GM19463 (cell line): ENCODE data around the gene PGBD1.
"Not testable (repeated sequence)": the region's sequence is repeated elsewhere in the genome, so short reads cannot be mapped to it uniquely, and the experiment has no call there.

Source experiments
- ATAC-seq: cut with Tn5 transposase; IDR thresholded peaks from one replicate; pipeline ENCODE4 v1.9.1; 2021; ENCODE audit warnings: mild to moderate bottlenecking, moderate library complexity; ENCODE audit not compliant: unreplicated experiment

The PGBD1 gene

GRCh38 chr6:28269492-28269891, 11.9 kb upstream of the PGBD1 start:
- no peak for ATAC-seq

DNA sequence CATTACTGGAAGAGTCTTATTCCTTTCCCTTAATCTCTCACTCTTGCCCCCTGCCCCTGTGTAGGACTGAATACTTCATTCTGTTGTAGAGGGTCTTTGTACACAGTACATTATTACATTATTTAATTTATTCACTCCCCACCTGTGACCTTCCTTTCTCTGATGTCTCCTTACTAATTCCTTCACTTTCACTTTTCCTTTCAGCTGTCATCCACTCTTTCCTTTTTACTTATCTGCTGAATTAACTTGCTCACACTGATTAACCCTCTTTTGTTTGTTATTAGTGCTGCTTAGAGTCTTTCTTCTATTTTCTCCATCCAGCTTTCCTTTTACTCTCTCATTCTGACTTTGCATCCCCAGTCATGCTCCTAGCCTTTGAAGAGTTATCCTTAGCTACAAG, 6.5 kb upstream of the PGBD1 start:
- no peak for ATAC-seq

DNA sequence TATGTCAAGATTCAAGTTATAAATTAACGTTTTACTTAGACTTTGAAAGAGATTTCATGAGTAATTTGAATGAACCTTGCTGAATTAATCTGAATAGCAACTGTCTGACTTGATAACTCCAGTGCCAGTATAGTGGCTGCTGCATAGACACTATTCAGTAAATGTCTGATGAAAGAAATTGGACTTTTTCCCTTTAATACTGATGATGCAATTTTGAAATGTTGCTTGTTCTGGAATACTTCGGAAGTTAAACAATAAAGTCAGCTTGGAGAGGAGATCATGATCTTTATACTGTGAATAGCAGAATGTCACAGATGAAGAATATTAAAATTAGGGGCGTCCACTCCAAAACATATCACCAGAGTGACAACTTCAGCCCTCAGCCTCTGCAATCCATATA, 3.6 kb upstream of the PGBD1 start:
- no peak for ATAC-seq

DNA sequence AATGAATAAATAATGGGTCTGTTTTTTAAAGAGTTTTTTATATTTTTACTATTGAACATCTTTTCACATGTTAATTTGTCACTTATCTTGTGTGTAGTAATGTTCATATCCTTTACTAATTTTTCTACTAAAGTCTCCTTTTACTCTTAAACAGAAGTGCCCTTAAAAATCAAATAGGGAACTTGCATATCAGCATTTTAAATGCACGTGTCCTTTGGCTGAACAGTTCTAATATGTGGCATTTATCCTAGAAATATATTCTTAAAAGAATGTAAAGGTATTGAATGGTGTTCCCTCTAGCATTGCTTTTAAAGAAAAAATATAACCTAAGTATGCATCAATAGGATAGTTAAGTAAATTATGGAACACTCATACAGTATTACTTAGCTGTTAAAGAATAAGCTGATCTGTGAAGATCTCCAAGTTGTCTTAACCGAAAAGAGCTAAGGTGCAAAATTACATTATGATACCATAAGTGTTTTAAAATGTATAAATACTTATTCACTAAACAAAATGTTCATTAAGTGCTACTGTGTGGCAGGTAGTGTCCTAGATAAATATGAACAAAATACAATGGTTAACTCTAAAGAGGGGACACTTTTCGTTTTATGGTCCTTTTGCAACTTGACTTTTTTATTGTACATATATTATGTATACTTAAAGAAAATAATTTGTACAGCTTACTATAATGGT, 631 bp upstream of the PGBD1 start:
- ATAC-seq: no peak

- no peak for ATAC-seq
Observed at GRCh38 chr6:28282926-28283325, 1.6 kb downstream of the PGBD1 start.

DNA sequence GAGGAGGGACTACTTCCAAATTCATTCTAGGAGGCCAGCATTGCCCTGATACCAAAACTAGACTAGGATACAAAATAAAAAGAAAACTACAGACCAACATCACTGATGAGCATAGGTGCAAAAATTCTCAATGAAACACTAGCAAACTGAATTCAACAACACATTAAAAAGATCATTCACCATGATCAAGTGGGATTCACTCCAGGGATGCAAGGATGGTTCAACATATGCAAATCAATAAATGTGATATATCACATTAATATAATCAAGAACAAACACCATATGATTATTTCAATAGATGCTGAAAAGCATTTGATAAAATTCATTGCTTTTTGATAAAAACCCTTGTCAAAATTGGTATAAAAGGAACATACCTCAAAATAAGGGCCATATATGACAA, 10.2 kb downstream of the PGBD1 start:
- ATAC-seq: no peak

DNA sequence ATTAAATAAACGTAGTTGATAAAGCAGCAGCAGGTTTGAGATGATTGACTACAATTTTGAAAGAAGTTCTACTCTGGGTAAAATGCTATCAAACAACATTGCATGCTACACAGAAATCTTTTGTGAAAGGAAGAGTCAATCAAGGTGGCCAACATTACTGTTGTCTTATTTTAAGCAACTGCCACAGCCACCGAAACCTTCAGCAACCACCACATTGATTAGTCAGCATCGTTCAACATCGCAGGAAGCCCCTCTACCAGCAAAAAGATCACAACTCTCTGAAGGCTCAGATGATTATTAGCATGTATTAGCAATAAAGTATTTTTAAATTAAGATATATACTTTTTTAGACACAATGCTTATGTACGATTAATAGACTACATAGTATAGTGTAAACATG, 14.0 kb downstream of the PGBD1 start:
- no peak for ATAC-seq

- no peak for ATAC-seq
Observed at GRCh38 chr6:28296520-28297060, 15.2 kb downstream of the PGBD1 start.

DNA sequence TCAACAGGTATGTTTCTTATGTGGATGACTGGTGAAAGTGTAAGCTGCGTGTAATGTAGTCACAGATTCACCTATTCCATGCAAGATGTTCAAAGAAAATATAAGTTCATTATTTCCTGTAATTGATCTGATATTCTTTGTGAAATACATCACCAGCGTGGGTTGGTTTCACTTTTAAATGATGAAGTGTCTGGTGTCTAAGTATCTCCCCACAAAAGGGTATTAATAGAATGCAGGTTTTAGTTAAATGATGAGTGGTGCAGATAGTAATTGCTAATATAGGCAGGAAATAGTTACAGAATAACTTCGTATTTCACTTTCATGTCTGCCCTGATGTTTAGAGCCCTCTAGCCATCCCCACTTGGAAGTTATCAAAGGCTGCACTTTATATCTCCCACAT, 22.2 kb downstream of the PGBD1 start:
- peak; percentile 89 for ATAC-seq

DNA sequence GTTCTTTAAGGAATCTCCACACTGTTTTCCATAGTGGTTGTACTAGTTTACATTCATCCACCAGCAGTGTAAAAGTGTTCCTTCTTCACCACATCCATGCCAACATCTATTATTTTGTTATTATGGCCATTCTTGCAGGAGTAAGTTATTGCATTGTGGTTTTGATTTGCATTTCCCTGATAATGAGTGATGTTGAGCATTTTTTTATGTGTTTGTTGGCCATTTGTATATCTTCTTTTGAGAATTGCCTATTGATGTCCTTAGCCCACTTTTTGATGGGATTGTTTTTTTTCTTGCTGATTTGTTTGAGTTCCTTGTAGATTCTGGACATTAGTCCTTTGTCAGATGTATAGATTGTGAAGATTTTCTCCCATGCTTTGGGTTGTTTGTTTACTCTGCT, 25.0 kb downstream of the PGBD1 start:
- ATAC-seq: not testable (repeated sequence)

GRCh38 chr6:28311139-28311823, 29.9 kb downstream of the PGBD1 start:
- ATAC-seq: no peak

DNA sequence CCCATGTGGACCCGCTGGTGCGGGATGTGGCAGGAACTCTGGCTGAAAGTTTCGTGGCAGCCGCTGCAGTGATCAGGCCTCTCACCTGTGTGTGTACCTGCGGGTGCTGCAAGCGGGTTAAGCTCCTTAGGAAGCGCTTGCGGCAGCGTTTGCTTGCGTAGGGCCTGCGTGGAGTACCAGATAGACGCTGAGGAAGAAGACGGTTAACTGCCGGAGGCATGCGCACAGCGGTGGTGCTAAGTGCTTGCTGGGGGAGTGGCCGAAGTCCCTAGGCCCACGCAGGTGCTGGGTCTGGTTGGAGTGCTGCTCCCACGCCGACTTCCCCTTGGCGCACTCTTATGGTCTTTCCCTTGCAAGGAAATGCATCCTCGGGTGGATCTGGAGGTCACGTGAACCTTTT, 31.6 kb downstream of the PGBD1 start:
- ATAC-seq: no peak

DNA sequence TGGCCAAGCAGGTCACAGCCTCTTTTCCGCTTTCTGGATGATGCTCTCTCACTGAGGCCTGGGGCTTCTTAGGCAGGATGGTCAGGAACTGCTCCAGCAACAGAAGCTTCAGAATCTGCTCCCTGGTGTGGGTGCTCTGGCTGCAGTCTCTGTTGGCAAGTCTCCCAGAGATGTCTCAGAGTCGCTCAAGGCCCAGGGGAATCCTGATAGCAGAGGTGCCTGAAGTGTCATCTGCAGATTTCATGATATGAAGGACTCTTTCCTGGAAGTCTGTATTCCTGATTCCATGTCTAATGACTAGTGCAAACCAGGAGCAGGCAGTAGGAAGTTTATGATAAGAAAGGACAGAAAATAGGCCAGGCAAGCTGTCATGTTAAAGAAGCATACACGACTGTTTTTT, 34.3 kb downstream of the PGBD1 start:
- no peak for ATAC-seq

DNA sequence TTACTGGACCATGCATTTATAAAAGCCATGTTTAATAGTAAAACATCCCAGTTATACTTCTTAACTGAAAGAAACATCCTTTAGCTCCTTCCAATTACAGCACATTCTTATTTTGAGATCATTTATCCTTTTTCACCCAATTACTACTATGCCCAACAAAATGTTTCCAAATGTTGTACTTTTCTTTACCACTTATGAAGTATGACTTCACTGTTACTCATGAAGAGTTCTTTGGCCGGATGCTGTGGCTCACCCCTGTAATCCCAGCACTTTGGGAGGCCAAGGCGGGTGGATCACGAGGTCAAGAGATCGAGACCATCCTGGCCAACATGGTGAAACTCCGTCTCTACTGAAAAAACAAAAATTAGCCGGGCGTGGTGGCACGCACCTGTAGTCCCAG, 36.5 kb downstream of the PGBD1 start:
- not testable (repeated sequence) for ATAC-seq

GRCh38 chr6:28322661-28323060, 41.3 kb downstream of the PGBD1 start:
- ATAC-seq: no peak

DNA sequence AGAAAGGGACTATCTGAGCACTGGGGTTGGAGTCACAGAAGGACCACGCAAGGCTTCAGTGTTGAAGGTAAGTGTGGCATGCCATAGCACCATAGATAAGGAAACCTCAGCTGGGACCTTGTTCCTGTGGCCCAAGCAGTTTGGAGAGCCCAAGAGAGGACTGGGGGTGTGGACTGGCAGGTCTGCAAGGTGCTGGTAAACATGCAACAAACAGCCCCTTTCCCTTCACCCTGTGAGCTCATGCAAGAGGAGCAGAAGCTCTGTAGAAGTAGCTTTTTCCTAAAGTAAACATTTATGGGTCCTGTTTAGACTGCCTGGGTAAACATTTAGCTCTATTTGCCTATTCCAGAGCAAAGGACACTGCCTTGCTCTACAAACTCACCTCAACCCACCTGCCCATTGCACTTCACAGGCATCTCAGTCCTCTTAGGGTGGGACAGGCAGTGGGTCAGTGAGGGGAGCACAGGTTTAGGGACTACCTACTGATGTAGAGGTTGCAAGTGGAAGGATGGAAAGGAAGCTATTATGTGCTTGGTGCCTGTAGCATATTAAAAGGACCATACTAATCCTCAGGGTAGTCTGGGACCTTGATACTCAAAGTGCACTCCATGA, 42.5 kb downstream of the PGBD1 start:
- ATAC-seq: no peak

GRCh38 chr6:28326371-28326948, 45.1 kb downstream of the PGBD1 start:
- no peak for ATAC-seq

DNA sequence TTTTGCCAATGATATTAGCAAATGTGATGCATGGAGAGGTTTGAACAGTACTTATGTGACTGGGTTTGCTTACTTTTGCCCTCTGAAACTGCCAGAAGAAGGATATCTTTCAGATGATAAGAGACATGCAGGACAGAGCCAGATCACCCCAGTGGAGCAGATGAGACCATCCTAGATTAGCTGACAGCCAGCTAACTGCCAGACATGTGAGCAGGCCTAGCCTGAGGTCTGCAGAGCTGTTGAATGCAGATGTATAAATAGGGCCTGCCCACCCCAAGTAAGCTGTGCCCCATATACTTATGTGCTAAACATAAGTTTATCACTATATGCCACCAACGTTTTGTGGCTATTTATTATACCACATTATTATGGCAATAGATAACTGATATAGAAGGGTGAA, 48.7 kb downstream of the PGBD1 start:
- no peak for ATAC-seq

DNA sequence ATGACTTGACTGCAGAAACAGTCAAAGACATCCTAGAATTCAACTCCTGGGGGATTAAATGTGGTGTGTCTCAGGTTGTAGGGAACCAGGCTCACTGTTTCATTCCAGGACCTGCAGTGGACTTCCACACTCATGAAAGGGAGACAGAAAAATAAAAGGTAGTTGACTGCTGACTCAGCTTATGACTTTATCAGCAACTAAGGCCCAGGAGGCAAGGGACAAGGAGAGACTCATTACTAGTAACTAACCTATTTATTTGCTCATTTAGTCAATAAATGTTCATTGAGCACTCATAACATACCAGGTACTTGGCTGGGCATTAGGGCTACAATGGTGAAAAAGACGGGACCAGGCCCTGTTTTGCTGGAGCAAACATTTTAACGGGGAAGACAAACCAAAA, 51.7 kb downstream of the PGBD1 start:
- no peak for ATAC-seq

- no peak for ATAC-seq
Observed at GRCh38 chr6:28333599-28334018, 52.2 kb downstream of the PGBD1 start.

DNA sequence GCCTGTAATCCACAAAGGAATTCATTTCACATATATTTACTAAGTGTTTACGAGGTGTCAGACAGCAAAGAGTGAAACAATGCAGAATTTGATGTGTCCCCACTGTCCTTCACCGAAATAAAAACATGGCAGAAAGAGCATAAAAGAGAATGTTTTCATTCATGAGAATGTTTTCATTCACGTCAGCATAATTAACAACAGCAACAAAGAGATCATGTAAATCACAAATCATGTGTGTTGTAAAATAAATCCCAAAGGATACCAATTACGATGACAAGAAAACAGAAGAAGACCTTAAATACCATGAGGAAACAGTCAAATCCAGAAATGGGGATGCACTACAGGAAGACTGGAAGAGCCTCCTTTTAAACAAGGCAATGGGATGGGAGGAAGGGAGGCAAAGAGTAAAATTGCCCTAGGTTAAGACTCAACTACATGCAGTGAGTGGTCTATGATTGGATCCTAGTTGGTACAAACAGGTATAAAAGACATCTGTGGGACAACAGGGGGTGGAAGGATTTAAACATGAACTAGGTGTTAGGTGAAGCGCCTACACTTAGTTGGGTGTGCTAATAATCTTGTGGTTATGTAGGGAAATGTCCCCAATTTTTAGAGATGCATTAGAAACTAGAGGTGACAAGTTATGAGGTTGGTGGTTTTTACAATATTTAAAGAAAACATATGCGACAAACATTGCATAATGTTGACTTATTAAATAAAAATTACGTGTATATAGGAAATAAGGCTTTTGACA, 53.1 kb downstream of the PGBD1 start:
- no peak for ATAC-seq
